ENCODE measurements around the gene MKNK1.

Gene MKNK1

DNA sequence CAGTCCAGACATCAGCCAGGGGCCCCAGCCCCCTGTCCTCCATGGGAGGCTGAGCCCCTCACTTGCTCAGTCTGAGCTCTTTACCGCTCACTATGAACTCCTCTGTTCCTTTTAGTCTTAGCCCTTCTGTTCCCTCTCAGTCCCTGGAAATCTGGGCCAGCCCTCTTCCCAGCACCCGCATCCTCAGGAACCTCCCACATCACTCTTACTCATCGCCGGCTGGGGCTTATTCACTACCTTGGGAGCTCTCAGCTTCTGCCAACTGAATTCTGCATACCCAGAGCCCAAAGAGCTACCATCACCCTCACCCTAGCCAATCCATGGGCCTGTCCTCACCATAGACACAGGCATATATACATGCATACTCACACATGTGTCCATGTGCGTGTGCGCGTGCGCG is 64.1 kb downstream of the MKNK1 start:
- no peak for DNase-seq

DNA sequence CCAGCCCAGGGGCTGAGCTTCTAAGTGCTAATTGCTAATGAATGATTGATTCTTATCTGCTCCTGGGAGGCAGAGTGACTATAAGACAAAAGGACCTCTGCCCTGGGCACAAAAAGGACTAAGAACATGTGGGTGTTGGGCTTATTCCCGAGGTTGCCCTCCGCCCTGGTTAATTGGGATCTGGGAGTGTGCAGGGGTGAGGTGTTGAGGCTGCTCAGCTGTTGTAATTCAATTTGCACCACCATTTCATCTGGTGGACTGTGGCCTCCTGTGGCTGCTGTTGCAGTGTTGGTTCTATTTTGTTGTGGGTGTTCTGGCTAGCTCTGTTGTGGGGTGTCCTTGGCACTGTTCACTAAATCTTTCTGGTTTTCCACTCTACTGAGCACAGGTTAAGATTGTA is 65.9 kb downstream of the MKNK1 start:
- DNase-seq, result no peak

DNA sequence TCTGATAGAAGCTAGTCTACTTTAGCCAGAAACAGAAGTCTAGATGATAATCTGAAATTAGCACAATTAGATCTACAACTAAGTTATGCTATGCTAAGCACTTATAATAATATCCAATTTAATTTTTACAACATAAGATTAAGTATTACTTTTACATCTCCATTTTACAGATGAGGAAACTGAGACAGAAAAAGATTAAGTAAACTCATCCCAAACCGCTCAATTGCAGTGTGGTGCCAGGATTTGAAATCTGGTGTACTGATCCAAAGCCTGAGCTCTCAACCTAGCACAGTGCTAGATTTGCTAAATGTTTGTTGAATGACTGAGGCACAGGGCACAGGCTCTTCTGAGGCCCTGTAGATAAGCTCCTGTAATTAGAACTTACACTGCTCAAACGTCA is 66.4 kb downstream of the MKNK1 start:
- DNase-seq, result no peak

DNA sequence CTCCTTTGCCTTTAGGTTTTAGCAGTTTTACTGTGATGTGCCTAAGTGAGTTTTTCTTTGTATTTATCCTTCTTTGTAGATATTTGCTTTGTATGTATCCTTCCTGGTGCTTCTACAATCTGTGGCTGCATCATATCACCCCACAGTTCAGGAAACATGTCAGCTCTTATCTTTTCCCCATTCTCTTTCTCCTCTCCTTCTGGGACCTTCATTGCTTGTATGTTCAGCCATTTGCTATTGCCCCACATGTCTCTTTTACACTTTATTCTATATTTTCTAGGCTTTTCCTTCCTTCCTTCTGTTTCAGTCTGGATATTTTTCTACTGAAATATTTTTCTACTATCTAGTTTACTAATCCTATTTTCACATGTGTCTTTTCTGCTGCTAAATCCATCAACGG is 67.5 kb downstream of the MKNK1 start:
- DNase-seq, result no peak

DNA sequence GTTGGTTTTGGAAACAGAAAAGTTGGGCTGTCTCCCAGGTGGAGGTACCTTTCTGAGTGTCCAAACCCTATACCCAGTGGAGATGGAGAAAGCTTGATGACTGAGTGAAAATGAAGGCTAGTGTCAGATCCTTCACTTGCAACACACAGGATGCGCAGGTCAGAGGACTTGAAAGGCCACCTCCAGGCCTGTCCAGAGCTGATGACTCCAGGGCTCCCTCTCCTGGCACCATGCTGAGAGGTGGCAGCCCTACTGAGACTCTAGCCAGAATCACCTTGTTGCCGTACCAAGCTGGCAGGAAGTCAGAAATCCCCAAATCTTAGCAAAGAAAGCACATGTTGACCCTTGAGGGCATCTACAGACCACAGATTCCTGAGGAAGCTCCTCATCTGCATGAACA is 69.0 kb downstream of the MKNK1 start:
- DNase-seq, result no peak

DNA sequence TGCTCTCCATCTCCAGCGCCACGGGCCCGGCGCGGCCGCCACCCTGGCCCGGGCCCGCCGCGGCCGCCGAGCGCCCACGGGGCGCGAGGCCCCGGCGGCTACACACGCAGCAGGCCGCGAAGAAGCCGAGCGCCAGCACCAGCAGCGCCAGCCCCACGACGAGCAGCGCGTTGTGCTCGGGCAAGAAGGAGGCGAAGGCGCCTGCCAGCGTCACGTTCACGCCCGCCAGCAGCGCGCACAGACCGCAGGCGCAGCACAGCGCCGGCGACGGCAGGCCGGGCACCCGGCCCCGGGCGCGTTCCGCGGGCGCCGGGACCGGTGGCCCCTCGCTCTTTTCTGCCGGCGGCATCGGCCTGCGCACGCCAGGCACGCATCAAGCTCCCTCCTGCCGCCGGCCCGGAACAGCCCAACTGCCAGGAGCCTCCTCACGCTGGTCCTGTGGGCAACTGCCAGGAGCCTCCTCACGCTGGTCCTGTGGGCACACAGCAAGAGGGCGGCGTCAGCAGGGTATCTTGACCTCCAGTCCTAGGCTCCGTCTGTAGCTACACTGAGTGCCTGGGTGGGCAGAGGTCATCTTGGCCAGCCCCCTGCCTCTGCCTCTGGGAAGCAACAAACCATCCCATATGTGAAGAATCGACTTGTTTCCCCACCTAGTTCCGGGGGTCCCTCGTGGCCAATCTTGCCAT is 70.7 kb downstream of the MKNK1 start:
- peak; percentile 70 for DNase-seq

DNA sequence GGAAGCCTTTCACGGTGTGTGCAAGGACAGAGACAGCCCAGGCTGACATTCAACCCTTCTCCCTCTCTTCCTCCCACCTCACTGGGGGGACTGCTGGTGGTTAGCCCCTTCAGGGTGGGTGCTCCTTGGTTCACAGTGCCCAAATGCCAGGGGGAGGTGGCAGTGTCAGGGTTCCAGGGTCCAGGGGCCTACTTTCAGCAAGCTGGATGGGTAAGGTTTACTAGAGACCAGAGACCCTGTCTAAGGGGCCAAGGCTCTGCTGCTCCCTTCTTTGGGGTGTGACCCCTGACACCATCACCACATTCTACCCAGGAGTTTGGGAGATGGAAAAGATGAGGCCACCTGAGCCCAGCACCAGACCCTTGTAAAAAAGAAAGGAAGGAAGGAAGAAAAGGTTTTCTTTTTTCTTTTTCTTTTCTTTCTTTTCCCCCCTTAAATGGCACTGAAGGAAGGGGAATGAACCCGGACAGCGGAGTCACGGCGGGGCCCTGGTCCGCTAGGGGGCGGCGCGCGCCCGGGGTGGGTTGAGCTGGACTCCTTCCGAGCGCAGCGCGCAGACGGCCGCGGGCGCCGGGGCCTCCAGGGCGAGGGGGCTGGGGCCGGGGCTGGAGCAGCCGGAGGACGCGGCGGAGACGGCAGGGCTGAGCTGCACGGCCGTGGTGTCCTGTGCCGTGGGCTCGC is 71.4 kb downstream of the MKNK1 start:
- peak; percentile 63 for DNase-seq

DNA sequence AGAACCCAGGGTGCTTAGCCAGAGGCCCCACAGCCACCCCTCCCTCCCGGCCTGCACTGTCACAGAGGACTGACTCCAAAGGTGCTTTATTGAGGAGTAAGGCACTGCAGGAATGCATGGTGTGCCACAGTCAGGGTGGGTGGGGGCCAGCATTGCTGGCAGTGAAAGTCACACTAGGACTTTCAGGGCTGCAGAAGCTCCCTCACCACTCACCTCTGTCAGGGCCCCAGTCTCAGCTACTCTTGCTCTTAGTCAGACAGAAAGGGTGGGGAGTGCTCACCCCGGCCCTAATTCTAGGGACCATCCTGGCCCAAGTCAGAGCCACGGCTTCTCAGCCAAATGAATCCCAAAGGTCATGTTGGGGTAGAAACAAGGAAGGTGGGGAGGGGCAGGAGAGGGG is 72.0 kb downstream of the MKNK1 start:
- no peak for DNase-seq

DNA sequence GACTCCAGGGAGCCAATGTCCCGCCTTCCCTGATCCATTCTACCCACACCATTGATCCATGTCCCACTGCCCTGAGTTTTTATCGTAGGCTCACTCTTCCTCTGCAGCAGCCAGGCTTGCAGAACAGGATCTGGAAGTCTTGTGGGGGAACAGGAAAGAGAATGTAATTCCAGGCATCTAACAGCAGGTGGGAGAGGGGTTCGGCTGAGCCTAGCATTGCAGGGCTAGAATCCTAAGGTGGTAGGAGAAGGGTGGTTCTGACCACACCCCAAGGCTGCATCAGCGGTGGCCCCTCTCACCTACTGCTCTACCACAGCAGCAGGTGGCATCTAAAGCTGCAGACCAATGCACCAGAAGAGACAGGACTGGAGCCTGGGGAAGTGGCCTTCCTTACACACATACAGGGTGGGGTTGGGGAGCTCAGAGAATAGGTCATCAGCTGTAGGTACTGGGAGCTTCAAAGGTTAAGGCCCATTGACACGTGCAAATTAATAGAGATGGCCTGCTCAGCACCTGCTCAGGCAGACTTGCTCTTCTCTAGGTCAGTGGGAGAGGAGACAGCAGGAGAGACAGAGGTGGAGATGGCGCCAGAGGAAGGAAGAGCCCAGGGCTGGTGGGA is 73.2 kb downstream of the MKNK1 start:
- no peak for DNase-seq

DNA sequence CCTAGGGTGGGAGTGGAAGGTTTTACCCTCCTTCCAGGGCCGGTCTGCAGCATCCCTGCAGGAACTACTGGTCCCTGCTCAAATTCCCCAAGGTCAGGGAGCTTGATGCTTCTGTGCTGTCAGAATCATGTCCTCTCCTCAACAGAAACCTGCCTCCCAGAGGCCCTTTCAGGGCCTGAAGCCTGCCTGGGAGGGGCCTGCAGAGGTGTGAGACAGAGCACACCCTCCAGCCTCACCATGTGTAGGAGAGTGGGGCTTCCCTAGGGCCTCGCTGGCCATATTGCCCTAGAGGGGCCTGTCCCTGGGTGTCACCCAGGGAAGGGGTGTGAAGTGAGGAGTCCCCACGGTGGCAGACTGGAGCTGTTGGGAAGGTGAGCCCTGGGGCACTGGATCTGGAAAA is 73.8 kb downstream of the MKNK1 start:
- DNase-seq, result no peak

DNA sequence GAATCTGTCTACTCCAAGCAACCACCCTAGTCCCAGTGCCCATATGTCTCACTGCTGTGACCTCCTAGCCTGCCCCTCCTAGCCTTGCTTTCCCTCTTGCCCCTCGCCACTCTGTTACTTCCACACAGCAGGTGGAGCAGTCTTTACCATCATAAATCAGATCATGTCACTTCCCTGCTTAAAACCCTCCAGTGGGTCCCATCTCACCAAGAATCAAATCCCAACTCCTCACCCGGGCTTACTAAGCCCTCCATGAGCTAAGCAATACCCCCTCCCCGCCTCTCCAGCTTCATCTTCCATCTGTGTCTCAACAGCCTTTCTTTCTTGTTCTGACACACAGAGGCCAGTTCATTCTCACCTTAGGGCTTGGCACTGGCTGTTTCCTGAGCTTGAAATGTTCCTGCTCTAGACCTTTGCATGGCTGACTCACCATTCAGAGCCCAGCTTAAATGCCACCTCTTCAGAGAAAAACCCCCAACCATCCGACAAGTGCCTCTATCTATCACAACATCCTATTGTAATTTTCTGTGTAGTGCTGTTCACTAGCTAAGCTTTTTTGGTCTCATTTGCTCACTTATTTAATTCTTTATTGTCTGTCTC is 74.9 kb downstream of the MKNK1 start:
- no peak for DNase-seq

DNA sequence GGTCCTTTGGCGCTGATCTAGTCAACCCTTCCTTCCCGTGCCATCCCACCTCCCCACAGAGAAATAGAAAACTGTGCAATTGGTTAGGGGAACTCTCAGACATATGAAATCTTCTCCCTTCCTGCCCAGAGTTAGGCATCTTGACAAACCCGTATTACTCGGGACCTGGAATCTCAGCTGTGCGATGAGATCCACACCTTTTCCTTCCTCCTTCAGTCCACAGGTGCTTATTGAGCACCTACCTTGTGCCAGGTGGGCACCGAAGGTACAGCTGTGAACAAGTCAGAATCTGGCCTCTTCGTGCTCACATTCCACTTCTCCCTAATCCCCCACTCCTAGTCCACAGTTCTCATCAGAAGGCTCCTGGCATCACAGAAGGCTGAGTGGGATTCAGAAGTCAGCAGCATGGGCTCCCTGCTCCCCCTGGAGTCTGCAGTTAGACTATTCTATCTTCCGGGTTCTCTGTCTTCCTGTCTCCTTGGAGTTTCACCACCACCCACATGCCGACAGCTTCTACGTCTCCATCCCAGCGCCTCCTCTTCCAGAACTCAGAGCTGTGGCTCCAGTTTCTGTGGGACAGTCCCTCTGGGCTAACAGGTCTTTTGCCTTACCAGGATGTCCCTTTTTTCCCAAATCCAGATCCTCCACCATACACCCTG is 75.6 kb downstream of the MKNK1 start:
- DNase-seq, result no peak

DNA sequence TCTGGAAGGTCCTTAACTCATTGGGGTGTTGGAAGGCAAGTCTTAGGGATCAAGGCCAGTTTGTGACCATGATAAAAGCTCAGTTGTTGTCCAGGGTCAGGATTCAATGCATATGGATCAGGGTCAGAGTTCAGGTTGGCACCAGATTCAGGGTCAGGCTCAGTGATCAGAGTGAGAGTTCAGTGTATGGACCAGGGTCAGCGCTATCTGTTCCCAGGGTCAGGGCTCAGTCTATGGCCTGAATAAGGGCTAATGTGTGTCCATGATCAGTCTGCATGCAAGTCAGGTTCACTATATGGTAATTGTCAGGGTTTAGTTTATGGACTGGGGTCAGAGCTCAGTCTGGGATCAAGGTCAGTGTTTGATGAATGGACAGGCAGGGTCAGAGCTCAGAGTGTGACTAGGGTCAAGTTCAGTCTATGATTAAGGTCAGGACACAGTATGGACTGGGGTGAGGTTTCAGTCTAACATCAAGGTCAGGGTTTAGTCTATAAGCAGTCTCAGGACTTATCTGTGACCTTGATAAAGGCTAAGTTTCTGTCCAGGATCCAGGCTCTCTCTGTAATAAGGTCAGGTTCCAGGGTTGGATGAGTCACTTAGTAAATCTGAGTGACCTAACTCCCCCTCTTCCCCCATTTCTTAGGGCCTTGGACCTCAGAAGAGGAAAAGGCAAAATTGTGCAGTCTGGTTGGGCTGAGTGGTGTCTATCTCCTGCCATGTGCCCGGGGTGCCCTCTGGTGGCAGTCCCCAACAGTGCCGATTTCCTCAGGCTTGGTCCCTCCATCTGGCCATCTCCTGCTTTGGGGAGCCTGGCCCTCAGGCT is 76.4 kb downstream of the MKNK1 start:
- DNase-seq, result no peak

DNA sequence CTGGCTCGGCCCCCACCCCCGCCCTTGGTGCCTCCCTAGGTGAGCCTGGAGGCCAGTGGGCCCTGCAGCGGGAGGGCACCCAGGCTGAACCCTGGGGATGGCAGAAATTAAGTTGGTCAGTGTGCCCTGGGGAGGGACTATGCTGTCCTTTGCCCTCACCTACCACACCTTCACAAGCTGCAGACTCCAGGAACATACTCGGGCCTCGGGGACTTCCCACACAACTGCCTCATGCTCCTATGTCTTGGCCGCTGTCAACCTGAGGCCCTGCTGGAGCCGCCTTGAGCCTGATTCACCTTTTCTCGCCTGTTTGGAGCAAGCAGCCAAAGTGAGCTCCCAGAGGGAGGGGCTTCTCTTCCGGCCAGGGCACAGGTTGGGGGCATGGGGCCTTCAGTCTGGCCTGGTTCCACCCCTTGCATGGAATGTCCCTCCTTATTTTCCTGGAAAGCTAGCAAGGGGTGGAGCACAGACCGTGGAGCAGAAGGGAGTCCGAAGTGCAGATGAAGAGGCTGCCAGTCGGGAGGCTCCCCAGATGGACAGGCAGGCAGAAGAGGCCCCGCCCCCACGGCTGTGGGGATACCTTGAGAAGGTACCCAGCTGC is 77.3 kb downstream of the MKNK1 start:
- peak; percentile 58 for DNase-seq

DNA sequence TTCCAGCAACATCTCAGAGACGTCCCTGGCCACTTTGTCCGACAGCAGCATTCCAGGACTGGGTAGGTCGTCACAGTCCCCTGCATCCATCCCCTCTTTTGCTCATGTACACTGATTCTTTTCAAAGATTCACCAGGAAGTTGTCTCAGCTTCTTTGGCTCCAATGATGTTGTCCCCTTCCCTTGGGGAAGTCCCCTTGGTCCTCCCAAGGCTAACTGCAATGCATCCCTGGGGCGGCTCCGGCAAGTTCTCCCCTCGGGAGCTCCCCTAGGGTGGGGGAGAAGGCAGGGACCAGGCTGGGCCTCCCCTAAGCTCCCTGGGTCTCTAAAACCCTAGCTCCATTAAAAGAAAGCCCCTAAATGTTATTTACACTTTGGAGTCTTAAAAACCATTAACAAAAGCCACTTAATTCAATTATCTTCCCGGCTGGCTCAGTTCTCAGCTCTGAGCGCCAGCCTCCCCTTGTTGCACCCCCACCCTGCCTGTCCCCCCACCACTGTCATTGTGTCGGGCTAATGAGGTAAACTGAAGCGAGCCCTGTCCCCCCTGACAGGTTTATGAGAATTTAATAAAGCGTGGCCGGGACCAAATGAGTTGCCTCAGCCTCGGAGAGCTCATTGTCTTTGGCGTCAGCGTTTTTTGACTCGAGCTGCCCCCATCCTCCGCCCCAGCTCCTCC is 77.9 kb downstream of the MKNK1 start:
- DNase-seq, result no peak

DNA sequence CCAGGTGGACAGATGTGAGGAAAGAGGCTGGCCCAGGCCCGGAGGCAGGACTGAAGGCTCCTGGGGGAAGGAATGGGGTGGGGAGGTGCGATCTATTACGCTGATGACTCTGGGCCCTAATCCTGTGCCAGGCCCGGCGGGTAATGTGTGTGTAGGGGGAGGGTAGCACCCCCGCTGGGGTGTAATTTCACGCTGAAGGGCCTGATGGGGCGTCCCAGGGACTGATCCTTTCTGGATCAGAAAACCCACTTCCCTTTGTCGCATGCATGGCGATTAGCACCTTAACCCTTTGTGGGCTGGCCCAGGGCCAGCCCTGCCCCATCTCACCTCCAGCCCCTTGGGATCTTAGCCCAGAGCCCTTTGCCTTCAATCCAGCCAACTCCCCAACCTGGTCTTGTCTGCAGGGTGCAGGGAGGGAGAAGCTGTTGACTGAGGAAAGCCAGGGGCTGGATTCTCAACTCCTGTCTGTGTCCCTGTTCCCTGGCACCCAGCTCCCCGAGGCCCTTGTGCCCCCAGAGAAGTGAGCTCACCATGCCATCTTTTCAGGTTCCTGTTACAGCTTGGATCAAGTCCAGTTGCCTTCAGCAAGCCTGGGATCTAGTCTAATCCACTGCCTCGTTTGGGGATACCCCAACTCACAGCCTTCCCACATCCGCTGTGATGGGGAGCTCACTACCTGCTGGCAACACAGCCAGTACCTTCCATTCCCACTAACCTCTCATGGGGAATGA is 78.7 kb downstream of the MKNK1 start:
- DNase-seq, result no peak

DNA sequence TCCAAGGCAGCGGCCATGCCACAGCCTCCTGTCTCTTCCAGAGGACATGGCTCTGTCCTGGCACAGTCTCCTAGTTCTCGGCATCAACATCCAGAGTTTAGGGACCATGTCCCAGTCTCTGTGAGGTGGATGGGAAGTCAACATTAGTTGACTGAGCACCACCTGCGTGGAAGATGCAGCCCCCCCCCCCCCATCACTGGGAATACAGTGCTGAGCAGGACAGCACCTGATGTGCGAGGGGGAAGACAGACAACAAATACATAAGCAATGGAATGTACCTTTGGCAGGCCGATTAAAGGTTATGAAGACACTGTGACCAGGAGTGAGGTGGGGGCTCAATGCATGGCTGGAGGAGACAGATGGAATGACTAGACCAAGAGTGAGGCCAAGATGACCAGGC is 79.2 kb downstream of the MKNK1 start:
- DNase-seq, result no peak

DNA sequence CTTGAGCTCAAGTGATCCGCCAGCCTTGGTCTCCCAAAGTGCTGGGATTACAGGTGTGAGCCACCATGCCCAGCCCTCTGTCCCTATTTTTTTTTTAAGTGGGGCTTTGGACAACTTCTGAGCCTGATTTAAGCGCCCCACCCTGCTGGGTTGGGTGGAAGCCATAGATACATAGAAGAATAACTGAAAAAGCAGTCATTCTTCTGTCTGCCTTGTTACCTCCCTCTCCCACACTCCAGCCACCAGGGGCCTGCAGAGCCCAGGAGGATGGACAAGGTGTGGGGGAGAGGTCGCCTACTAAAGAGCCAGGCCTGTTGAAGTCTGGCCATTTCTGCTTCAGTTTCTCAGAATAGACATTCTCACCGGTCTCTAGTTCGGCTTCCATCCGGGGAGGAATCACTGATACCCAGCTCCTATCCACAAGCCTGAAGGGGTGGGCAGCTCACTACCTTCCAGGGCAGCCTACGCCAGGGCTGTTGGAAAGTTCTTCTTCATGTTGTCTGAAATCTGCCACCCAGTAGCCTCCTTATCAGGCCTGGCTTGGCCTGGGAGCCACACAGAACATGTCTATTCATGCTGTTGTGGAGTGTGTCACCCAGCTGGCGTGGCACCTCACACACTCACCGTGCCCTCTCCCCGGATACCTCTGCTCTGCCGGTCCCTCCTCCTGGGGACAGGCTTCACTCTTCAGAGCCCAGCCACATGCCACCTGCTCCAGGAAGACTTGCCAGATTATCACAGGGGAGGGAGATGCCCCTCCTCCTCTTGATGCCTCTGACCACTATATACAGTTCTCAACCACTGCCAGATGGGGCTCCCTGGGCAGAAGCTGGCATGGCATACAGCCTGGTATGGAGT is 80.3 kb downstream of the MKNK1 start:
- no peak for DNase-seq

DNA sequence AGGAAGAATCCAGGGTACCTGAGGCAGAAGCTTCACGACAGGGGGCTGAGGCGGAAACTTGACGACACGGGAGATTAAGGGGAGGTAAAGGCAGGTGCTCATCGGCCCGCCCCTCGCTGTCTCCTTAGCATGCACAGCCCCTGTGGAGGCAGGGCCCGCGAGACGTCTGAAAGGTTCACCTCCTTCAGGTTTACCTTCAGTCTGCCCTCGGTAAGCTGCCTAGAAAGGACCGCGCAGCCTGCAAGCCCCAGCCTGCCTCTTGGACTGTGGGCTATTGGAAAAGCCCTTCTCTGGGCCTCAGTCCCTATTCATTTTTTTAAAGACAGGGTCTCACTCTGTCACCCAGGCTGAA is 81.1 kb downstream of the MKNK1 start:
- DNase-seq, result no peak

Data from right kidney (tissue), 1 donor.